ENCODE data around the gene MCOLN2.
A peak's percentile ranks its signal among the peaks of the same experiment; 100 is the strongest.
"Not testable (repeated sequence)": the region's sequence is repeated elsewhere in the genome, so short reads cannot be mapped to it uniquely, and the experiment has no call there.

Gene MCOLN2

GRCh38 chr1:84939761-84940160 is 57.2 kb downstream of the MCOLN2 start:
- DNase-seq, result no peak

- no peak for DNase-seq
Measured at GRCh38 chr1:84939151-84939550, 57.8 kb downstream of the MCOLN2 start.

DNA sequence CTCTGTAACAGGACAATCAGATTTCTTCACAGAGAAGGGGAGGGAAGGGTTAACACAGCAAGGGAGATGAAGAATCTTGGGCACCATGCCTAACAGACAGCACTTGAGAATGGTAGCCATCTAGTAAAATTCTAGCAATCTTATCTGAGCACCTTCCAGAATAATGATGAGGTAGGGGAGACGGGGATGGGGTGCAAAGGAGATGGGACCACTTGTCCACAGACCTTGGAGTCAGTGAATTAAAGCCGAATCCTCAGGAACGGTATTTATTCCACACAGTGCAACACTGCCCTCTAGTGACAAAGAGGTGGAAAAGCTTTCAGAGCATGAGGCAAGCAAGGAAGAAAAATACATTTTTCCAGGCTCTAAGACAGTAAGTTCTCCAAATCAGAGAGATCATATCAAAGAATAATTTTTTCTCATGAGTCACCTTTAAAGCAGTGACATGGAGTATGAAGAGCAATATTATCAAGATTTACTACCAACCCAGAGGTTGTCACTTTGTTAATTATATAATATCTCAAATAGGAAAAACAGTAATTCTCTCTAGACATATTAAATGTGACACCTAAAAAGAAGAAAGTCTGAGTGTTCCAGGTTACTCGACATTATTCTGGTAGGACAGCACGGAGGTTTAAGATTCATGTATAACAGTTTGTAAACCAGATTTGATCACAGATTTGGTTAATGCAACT is 60.6 kb downstream of the MCOLN2 start:
- peak; percentile 62 for DNase-seq

DNA sequence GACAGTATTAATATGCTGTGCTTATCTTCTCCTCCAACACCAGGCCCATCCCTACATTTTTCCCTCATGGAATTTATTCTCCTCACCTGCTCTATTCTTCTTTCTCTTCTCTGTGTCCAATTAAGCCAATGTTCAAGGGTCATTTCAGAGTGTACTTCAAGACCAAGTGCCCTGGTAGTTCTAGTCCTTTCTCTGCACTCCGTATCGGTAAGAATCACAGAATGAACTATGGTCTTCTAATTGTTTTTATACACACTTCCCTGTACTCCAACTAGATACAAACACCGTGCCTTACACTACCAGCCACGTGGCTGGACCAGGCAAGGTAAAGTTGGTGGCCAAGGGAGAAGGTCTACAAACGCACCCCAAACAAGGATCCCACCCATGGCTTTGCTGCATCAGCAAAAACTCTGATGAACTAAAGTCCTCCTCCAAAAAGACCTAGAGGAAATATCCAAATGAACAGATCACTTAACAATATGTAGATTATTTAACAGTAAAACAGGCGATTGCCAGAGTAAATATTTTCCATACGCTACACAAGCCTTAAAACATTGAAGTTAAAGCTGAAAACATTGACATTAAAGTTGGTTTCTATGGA is 63.8 kb downstream of the MCOLN2 start:
- DNase-seq, result no peak

- DNase-seq, result no peak
Measured at GRCh38 chr1:84930831-84931230, 66.1 kb downstream of the MCOLN2 start.

GRCh38 chr1:84930329-84930728 is 66.6 kb downstream of the MCOLN2 start:
- DNase-seq, result no peak

GRCh38 chr1:84929581-84929980 is 67.3 kb downstream of the MCOLN2 start:
- DNase-seq, result no peak

DNA sequence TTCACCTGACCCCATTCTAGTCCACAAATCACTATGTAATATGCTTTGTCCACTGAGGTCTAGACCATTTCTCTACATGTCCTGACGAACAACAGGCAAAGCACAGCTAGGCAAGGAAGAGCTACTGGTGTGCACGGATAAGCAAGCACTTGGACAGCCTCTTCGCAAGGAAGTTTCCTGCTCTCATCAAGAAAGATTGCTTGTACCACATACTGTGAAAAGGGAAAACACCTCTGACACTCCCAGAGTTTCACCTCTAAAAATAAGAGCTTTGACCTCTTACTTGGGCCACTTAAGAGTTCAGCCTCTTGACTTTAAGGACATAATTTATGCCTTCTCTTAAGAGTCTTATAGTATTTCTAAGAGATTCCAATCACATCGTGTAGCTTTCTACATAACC is 67.9 kb downstream of the MCOLN2 start:
- DNase-seq, result no peak

DNA sequence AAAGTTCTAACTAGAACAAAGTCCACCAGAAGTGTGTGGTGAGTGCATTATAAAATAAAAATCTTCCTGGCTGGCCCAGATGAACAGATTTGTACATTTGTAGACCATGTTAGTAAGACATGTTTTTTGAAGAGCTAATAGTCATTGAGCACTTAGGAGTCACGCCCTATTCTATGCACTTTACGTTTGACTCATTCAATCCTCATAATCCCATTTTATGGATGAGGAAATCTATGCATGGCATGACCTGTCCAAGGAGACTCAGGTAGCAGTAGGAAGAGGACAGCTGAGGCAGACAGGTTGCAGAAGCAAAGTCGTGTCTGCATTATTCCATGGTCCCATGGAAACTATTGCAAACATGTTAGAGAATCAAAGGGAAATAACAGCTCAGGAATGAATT is 73.6 kb downstream of the MCOLN2 start:
- DNase-seq, result no peak

GRCh38 chr1:84920159-84920558 is 76.8 kb downstream of the MCOLN2 start:
- no peak for DNase-seq

GRCh38 chr1:84919461-84919970 is 77.4 kb downstream of the MCOLN2 start:
- no peak for DNase-seq

- DNase-seq, result no peak
Measured at GRCh38 chr1:84918726-84919336, 78.1 kb downstream of the MCOLN2 start.

DNA sequence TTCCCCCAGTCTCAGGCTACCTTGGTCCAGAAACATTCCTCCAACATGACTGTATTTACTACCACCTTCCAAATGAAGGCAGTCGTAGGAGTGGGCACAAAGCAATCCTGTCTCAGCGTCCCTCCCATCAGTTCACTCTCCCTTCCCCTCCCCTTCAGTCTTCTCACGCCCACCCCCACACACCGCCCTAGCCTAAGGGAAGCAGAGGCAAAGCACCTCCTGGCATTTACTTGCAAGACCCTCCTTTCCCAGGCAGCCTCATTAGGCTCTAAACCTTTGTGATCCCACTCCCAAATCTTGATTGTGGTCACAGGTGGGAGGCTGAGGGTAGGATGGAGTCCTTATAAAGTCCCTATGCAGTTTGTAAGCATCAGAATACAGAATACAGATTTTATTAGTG is 80.0 kb downstream of the MCOLN2 start:
- no peak for DNase-seq

DNA sequence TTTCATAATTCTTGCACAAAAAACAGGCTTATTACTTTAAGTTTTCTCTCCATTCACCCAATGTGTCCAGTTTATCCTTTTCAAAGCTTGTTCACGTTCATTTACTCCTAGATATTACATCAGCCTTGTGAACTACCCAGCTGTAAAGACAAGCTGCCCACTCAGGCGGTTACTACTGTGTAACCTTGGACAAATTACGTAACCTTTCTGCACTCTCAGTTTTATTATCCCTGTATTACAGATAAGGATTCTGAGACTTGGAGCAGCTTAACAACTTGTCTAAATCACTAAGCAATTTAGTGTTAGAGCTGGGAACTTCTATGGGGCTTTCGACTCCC is 83.4 kb downstream of the MCOLN2 start:
- no peak for DNase-seq

DNA sequence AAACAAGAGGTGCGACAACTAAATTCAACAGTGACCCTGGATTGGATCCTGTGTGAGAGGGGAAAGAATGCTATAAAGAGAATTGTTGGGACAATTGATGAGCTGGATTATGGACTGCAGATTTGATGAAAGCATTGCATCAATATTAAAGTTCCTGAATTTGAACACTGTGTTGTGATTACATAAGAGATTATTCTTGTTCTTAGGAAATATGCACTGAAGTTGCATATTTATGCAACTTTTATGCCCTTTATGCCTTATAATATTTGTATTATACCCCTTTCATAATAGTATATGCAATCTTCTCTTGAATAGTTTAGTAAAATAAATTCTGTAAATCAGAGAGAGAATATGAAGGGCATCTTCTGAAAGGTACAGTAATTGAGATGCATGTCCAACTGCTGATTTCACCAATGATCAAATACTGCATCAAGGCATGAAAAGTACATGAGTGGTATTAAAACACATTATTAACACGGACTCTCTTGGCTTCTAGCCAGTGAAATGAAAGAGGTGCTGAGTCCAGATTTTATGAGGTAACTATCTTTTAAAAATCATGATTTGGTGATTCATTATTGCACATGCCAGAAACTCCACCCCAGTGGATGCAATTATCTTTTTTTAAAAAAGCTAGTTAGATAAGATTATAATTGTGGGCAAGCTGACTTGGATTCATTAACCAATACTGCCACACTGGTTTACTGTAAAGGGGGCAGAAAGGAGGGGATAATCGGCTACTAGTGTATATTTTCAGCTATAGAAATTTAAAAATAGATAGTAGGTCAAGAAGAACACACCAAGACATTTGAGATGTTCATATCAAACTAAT is 84.0 kb downstream of the MCOLN2 start:
- DNase-seq, result no peak

- not testable (repeated sequence) for DNase-seq
Measured at GRCh38 chr1:84908746-84909464, 88.0 kb downstream of the MCOLN2 start.

- DNase-seq, result no peak
Measured at GRCh38 chr1:84907095-84907827, 89.7 kb downstream of the MCOLN2 start.

GRCh38 chr1:84902727-84903126 is 94.2 kb downstream of the MCOLN2 start:
- not testable (repeated sequence) for DNase-seq

DNA sequence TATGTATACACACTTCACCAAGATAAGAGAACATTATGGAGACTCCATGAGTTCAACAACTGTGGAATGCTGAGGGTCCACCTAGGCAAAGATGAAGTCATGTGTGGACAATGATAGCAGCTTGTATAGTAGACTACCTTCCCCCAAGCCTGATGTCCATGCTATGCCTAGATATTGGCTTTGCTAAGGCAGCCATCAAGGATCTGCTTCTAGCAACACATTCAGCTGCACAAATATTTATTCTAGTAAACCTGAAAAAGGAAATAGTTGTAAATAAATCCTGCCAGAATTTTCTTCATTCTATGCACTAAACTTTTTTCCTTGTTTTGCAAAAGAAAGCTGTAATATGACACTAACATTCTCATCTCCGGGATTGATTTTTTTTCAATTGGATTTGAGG is 96.9 kb downstream of the MCOLN2 start:
- no peak for DNase-seq

DNA sequence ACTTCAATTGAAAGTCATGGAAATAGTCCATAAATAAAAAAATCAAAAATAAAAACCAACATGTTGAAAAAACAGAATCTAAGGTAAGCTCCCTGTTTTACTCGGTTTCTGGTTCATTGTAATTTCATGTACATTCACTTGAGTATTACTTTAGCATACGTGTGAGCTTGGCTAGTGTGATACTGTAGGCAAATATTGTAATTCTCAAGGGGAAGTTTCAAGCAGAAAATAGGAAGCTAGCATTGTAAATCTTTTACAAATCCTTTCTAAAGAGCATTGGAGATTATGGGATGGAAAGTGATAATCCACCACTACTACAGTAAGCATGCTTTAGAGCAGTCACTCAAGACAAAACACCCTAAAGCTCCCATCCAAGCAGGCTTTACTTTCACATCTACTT is 100.6 kb downstream of the MCOLN2 start:
- no peak for DNase-seq

- DNase-seq, result peak; percentile 38
Measured at GRCh38 chr1:84892705-84893618, 104.0 kb downstream of the MCOLN2 start, which contains the start of gene LPAR3. TSS of gene LPAR3 (minus strand) at chr1:84893206. CDS start at chr1:84866120, 27,086 bp downstream.

Data from COR-L47 (cell line).